ENCODE results near the gene PDGFRB.

PDGFRB gene

DNA sequence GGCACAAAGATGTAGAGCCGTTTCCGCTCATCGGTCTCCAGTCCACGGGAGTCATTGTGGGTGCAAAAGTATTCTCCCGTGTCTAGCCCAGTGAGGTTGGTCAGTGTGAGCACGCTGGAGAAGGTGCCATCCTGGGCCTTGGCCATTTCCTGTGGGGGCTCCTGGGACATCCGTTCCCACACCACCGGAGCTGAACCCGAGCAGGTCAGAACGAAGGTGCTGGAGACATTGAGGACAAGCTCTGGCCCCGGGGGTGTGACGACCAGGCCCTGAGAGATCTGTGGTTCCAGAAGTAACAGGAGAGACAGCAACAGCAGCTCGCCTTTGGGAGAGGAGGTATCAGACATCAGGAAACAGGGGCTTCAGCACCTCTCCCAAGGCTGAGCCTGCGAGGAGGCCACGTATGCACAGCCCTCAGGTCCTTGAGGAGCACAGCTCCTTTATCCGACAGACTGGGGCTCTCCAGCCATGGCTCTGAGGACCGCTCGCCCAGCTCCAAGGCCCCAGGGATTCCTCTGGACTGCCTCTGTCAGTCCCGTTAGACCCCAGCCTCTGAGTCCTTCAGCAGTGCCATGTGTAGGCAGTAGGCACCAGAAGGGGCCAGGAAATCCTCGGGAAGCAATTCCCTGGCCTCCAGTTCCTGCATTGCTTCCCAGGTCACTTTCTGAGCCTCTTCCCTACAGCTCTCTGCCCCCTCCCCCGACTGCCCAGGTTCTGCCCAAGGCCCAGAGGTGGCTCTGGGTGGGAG, 19.9 kb downstream of the PDGFRB start:
- Histone ChIP-seq H3K27me3 (ENCODE audit: low read depth, low read length) (no peaks in the 10 kb centered on the region), H3K36me3 (ENCODE audit: control insufficient read depth in 1 of 2, insufficient read depth in 2 of 2, low read length in 2 of 2) (no peaks in the 10 kb centered on the region), H3K4me1 (ENCODE audit: control insufficient read depth in 1 of 2, insufficient read depth in 2 of 2, low read length in 2 of 2) (peaks cover 20 to 51% of the 10 kb centered on the region in 2 donors), H3K27ac (ENCODE audit: low read length) (no peak overlapping the region), H3K4me3 (ENCODE audit: low read depth in 1 of 2, low read length in 2 of 2) (no peak overlapping the region), H3K9me3 (ENCODE audit: control insufficient read depth in 1 of 2, low read length in 2 of 2) (no peaks in the 10 kb centered on the region)

DNA sequence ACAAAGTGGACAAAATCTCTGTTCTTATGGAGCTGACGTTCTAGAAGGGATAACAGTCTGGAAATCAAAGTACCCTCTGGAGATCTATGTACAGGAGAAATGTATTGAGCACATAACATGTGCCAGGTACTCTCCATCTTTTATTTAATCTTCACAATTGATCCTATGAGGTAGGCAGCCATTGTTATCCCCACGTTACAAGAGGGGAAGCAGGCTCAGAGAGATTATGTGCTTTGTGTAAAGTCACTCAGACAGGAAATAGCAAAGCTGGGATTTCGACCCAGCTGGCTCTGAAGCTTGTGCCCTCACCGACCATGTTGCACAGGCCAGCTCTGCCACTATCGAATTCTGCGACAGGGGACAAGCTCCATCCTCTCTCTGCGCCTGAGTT, 21.5 kb downstream of the PDGFRB start:
- Histone ChIP-seq H3K9me3 (ENCODE audit: control insufficient read depth in 1 of 2, low read length in 2 of 2) (no peaks in the 10 kb centered on the region), H3K4me3 (ENCODE audit: low read depth in 1 of 2, low read length in 2 of 2) (no peak overlapping the region), H3K4me1 (ENCODE audit: control insufficient read depth in 1 of 2, insufficient read depth in 2 of 2, low read length in 2 of 2) (peaks cover 17 to 52% of the 10 kb centered on the region in 2 donors), H3K36me3 (ENCODE audit: control insufficient read depth in 1 of 2, insufficient read depth in 2 of 2, low read length in 2 of 2) (peaks cover 0 to 3% of the 10 kb centered on the region in 2 donors), H3K27me3 (ENCODE audit: low read depth, low read length) (no peaks in the 10 kb centered on the region), H3K27ac (ENCODE audit: low read length) (no peak overlapping the region)

DNA sequence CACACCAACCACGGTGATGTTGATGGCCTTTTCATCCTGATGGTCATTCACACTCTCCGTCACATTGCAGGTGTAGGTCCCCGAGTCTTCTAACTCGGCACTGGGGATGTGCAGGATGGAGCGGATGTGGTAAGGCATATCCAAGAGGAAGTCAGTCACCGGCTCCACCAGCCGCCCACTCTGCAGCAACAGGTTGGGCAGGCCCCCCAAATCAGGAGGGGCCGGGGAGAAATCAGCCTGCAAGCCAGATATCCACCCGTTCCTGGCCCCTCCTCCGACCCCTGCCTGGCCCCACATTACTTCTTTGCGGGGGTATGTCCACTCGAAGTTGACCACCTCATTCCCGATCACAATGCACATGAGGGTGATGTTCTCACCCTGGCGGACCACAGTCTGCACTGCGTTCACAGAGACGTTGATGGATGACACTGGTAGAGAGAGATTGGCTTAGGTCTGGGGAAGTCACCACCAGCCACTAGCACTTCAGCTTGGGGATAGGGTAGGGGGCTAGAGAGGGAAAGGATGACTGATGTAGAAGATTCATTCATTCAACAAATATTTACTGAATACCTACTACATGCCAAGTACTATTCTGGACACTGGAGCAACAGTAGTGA, 22.0 kb downstream of the PDGFRB start:
- peaks cover 0 to 5% of the 10 kb centered on the region in 2 donors for H3K36me3 ChIP-seq (ENCODE audit: control insufficient read depth in 1 of 2, insufficient read depth in 2 of 2, low read length in 2 of 2)
- no peak overlapping the region for H3K27ac ChIP-seq (ENCODE audit: low read length)
- no peaks in the 10 kb centered on the region for H3K9me3 ChIP-seq (ENCODE audit: control insufficient read depth in 1 of 2, low read length in 2 of 2)
- peaks cover 13 to 47% of the 10 kb centered on the region in 2 donors for H3K4me1 ChIP-seq (ENCODE audit: control insufficient read depth in 1 of 2, insufficient read depth in 2 of 2, low read length in 2 of 2)
- no peaks in the 10 kb centered on the region for H3K27me3 ChIP-seq (ENCODE audit: low read depth, low read length)
- no peak overlapping the region for H3K4me3 ChIP-seq (ENCODE audit: low read depth in 1 of 2, low read length in 2 of 2)

DNA sequence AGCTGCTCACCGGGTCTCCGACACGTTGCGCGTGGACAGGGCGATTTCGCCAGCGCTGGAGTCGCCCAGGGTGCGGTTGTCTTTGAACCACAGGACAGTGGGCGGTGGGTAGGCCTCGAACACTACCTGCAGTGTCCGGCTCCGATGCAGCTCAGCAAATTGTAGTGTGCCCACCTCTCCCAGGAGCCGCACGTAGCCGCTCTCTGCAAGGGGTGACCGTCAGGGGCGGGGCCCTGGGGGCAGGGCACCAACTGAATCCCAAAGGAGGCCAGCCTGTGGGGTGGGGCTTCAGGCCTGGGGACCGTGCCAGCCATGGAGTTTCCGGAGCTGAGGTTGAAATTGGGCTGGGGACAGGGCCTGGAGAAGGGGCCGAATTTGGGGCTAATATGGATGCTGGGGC, 22.9 kb downstream of the PDGFRB start:
- H3K27ac ChIP-seq (ENCODE audit: low read length): no peak overlapping the region
- H3K9me3 ChIP-seq (ENCODE audit: control insufficient read depth in 1 of 2, low read length in 2 of 2): no peaks in the 10 kb centered on the region
- peaks cover 0 to 5% of the 10 kb centered on the region in 2 donors for H3K36me3 ChIP-seq (ENCODE audit: control insufficient read depth in 1 of 2, insufficient read depth in 2 of 2, low read length in 2 of 2)
- H3K4me1 ChIP-seq (ENCODE audit: control insufficient read depth in 1 of 2, insufficient read depth in 2 of 2, low read length in 2 of 2): peaks cover 10 to 37% of the 10 kb centered on the region in 2 donors
- H3K27me3 ChIP-seq (ENCODE audit: low read depth, low read length): no peaks in the 10 kb centered on the region
- no peak overlapping the region for H3K4me3 ChIP-seq (ENCODE audit: low read depth in 1 of 2, low read length in 2 of 2)

DNA sequence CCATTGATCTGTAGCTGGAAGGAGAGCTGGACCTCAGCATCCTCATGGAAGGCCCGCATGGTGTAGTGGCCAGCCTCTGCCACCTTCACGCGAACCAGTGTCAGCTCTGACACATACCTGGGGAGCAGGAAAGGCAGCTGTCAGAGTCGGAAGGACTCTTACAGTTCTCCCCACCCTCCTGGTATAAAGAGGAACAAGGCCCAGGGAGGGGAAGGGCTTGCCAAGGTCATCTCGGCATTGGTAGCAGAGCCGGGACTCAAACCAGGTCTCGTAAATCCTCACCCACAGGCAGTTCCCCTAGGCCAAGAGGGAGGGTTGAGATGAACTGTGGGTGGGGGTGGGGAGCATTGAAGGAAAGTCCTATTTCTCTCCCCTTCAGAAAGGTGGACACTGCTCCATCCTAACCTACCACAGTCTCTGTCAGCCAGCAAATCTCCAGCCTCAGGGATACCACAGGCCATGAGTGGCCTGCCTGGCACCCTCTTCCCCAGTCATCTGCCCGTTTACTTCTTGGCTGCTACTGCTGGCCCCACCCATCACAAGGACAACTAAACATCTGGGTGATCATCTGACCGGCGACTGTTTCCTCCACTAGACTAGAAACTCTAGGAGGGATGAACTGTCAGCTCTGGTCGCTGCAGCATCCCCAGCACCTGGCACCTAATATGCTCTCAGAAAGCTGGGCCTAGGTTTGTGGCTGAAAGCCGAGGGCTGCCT, 23.5 kb downstream of the PDGFRB start:
- Histone ChIP-seq H3K4me1 (ENCODE audit: control insufficient read depth in 1 of 2, insufficient read depth in 2 of 2, low read length in 2 of 2) (peaks cover 10 to 31% of the 10 kb centered on the region in 2 donors), H3K27me3 (ENCODE audit: low read depth, low read length) (no peaks in the 10 kb centered on the region), H3K36me3 (ENCODE audit: control insufficient read depth in 1 of 2, insufficient read depth in 2 of 2, low read length in 2 of 2) (peaks cover 0 to 5% of the 10 kb centered on the region in 2 donors), H3K9me3 (ENCODE audit: control insufficient read depth in 1 of 2, low read length in 2 of 2) (no peaks in the 10 kb centered on the region), H3K4me3 (ENCODE audit: low read depth in 1 of 2, low read length in 2 of 2) (no peak overlapping the region), H3K27ac (ENCODE audit: low read length) (no peak overlapping the region)

DNA sequence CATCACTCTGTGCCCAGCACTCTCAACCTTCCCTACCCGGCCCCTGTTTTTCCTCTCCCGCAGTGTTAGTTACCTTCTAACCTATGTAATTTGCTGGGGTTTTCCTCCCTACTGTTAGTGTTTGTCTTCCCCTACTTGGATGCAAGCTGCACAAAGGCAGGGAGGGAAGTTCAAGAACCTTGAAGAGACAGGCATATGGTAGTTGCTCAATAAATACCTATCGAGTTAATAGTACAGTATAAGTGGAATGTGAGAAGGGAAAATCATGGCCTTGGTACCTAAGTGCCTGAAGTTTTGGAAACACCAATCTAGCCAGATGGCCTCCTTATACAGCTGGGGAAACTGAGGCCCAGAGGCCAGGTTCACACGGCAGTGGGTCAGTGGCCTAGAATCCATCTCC, 24.2 kb downstream of the PDGFRB start:
- H3K27ac ChIP-seq (ENCODE audit: low read length): no peak overlapping the region
- H3K36me3 ChIP-seq (ENCODE audit: control insufficient read depth in 1 of 2, insufficient read depth in 2 of 2, low read length in 2 of 2): peaks cover 0 to 5% of the 10 kb centered on the region in 2 donors
- no peaks in the 10 kb centered on the region for H3K9me3 ChIP-seq (ENCODE audit: control insufficient read depth in 1 of 2, low read length in 2 of 2)
- H3K27me3 ChIP-seq (ENCODE audit: low read depth, low read length): no peaks in the 10 kb centered on the region
- no peak overlapping the region for H3K4me3 ChIP-seq (ENCODE audit: low read depth in 1 of 2, low read length in 2 of 2)
- peaks cover 10 to 30% of the 10 kb centered on the region in 2 donors for H3K4me1 ChIP-seq (ENCODE audit: control insufficient read depth in 1 of 2, insufficient read depth in 2 of 2, low read length in 2 of 2)

DNA sequence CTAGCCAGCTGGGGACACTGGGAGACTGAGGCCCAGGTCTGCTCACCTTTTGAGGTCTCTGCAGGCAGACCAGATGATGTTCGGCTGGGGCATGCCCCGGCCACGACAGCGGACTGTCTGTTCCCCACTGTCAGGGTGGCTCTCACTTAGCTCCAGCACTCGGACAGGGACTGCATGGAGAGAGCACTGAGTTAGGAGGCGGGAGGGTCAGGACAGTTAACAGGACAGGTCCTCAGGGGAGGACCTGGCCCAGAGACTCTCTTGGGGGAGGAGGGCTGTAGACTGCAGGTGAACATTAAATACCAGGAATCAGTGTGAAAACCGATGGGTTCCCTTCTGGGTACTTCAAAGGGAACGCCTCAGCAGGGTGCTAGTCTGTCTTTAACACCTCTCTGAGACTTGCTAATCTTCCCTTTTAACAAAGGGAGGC, 25.1 kb downstream of the PDGFRB start:
- H3K36me3 ChIP-seq (ENCODE audit: control insufficient read depth in 1 of 2, insufficient read depth in 2 of 2, low read length in 2 of 2): peaks cover 5 to 7% of the 10 kb centered on the region in 2 donors
- no peak overlapping the region for H3K4me3 ChIP-seq (ENCODE audit: low read depth in 1 of 2, low read length in 2 of 2)
- H3K9me3 ChIP-seq (ENCODE audit: control insufficient read depth in 1 of 2, low read length in 2 of 2): no peaks in the 10 kb centered on the region
- no peak overlapping the region for H3K27ac ChIP-seq (ENCODE audit: low read length)
- peaks cover 10 to 23% of the 10 kb centered on the region in 2 donors for H3K4me1 ChIP-seq (ENCODE audit: control insufficient read depth in 1 of 2, insufficient read depth in 2 of 2, low read length in 2 of 2)
- no peaks in the 10 kb centered on the region for H3K27me3 ChIP-seq (ENCODE audit: low read depth, low read length)

DNA sequence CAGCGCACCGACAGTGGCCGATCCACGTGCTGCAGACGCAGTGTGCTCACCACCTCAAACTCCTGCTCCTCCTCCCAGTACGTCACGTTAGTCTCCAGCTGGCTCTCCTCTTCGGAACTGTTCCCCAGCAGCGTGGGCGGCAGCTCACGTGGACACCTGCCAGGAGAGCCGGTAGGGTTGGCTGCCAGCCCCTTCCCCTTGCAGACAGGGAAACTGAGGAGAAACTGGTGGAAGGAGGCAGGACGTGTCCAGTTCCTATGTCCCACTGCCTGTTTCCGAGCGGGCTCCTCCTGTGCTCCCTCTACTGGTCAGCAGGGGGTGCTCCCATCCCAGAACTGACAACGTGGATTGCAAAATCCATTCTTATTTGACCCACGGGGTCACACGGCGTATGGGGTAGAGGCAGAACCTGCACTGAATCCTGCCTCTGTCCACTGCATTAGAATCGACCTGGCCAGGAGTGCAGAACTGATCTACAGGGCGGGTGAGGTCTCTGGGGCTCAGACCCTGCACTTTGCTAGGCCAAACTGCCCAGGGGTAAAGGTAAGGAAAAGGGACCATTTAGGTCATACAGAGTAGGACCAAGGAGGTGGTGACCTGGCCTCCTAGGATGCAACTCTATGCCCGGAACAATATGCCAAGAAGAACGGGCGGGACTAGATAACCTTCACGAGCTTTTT, 25.7 kb downstream of the PDGFRB start:
- H3K27me3 ChIP-seq (ENCODE audit: low read depth, low read length): no peaks in the 10 kb centered on the region
- no peak overlapping the region for H3K27ac ChIP-seq (ENCODE audit: low read length)
- no peaks in the 10 kb centered on the region for H3K9me3 ChIP-seq (ENCODE audit: control insufficient read depth in 1 of 2, low read length in 2 of 2)
- H3K4me1 ChIP-seq (ENCODE audit: control insufficient read depth in 1 of 2, insufficient read depth in 2 of 2, low read length in 2 of 2): peaks cover 10 to 22% of the 10 kb centered on the region in 2 donors
- peak overlapping the region in 1 of 2 donors; percentile 33 for H3K4me3 ChIP-seq (ENCODE audit: low read depth in 1 of 2, low read length in 2 of 2)
- H3K36me3 ChIP-seq (ENCODE audit: control insufficient read depth in 1 of 2, insufficient read depth in 2 of 2, low read length in 2 of 2): peaks cover 5 to 10% of the 10 kb centered on the region in 2 donors

DNA sequence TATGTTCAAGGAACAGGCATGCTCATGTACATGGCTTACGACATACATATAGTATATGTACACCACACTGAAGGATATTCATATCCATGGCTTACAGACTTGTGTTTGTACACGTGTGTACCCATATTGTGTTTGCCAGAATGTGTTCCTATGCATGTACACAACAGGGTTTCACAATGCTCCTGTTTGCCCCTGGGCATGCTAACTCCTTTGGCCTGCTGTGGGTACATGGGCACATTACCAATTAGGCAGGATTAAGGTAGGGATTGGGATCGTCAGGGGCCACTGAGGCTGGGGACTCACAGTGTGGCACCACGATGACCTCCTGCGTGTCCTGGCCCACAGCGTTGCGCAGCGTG, 26.2 kb downstream of the PDGFRB start:
- no peak overlapping the region for H3K27ac ChIP-seq (ENCODE audit: low read length)
- H3K4me1 ChIP-seq (ENCODE audit: control insufficient read depth in 1 of 2, insufficient read depth in 2 of 2, low read length in 2 of 2): peaks cover 10 to 22% of the 10 kb centered on the region in 2 donors

DNA sequence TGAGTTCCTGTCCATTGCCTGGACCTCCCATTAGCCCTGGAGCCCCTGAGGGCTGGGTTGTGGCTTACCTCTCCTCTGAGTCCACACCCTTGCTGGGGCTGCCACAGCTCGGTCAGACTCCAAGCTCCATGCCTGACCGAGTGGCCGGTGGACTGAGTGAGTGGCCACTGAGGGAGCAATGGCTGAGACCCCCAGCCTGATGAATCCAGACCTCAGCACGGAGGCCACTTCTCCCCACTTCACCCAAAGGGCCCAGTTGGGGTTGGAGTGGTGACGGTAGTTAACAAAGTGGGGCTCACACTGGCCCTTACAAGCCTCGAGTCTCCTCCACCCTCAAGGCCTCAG, 28.8 kb downstream of the PDGFRB start:
- Histone ChIP-seq H3K9me3 (ENCODE audit: control insufficient read depth in 1 of 2, low read length in 2 of 2) (no peaks in the 10 kb centered on the region), H3K4me3 (ENCODE audit: low read depth in 1 of 2, low read length in 2 of 2) (no peak overlapping the region), H3K27me3 (ENCODE audit: low read depth, low read length) (no peaks in the 10 kb centered on the region), H3K27ac (ENCODE audit: low read length) (no peak overlapping the region), H3K4me1 (ENCODE audit: control insufficient read depth in 1 of 2, insufficient read depth in 2 of 2, low read length in 2 of 2) (peaks cover 0 to 12% of the 10 kb centered on the region in 2 donors), H3K36me3 (ENCODE audit: control insufficient read depth in 1 of 2, insufficient read depth in 2 of 2, low read length in 2 of 2) (peaks cover 5 to 20% of the 10 kb centered on the region in 2 donors)

More for the DNA sequence above, 26.2 kb downstream of the PDGFRB start:
- Histone ChIP-seq H3K36me3 (ENCODE audit: control insufficient read depth in 1 of 2, insufficient read depth in 2 of 2, low read length in 2 of 2) (peaks cover 5 to 10% of the 10 kb centered on the region in 2 donors), H3K27me3 (ENCODE audit: low read depth, low read length) (no peaks in the 10 kb centered on the region), H3K9me3 (ENCODE audit: control insufficient read depth in 1 of 2, low read length in 2 of 2) (no peaks in the 10 kb centered on the region), H3K4me3 (ENCODE audit: low read depth in 1 of 2, low read length in 2 of 2) (peak overlapping the region in 1 of 2 donors; percentile 33)

Measured in muscle layer of duodenum (tissue), 2 donors.